Measurements from ENCODE around the gene CDH4. TPM values are rescaled to one million over a fixed set of nuclear protein-coding genes. Genes with fewer than 3 reads are reported as not detected.

Gene CDH4
- total and polyA plus RNA-seq, 2 donors from 2014 or later, result 1.1 TPM; not detected in 1

- no peak overlapping the region for H3K9ac ChIP-seq (ENCODE audit: low read length in 3 of 3)
- DNase-seq (peak in 1 of 5 donors; percentile 45), FAIRE-seq (no peak)
- H3K27ac ChIP-seq (ENCODE audit: low read depth in 2 of 2, low read length in 2 of 2), result no peak overlapping the region
- no peaks in the 10 kb centered on the region for H3K4me1 ChIP-seq (ENCODE audit: control insufficient read depth in 2 of 3, insufficient read depth in 2 of 3, low read depth in 1 of 3, low read length in 3 of 3)
- intact Hi-C loops (cut with DNase I), result no loop called here
- H3K27me3 ChIP-seq (ENCODE audit: control insufficient read depth, insufficient read depth, low read length), result no peaks in the 10 kb centered on the region
- H3K4me3 ChIP-seq (ENCODE audit: low read length in 3 of 3), result no peak overlapping the region
- no peaks in the 10 kb centered on the region for H3K36me3 ChIP-seq (ENCODE audit: control insufficient read depth in 2 of 3, insufficient read depth in 3 of 3, low read length in 3 of 3)
- TF ChIP-seq, protein P1, sequence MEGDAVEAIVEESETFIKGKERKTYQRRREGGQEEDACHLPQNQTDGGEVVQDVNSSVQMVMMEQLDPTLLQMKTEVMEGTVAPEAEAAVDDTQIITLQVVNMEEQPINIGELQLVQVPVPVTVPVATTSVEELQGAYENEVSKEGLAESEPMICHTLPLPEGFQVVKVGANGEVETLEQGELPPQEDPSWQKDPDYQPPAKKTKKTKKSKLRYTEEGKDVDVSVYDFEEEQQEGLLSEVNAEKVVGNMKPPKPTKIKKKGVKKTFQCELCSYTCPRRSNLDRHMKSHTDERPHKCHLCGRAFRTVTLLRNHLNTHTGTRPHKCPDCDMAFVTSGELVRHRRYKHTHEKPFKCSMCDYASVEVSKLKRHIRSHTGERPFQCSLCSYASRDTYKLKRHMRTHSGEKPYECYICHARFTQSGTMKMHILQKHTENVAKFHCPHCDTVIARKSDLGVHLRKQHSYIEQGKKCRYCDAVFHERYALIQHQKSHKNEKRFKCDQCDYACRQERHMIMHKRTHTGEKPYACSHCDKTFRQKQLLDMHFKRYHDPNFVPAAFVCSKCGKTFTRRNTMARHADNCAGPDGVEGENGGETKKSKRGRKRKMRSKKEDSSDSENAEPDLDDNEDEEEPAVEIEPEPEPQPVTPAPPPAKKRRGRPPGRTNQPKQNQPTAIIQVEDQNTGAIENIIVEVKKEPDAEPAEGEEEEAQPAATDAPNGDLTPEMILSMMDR (IDR thresholded peaks at IDR 0.05; ENCODE audit: borderline replicate concordance, extremely low read depth, insufficient read depth), result no peak
- H3K9me3 ChIP-seq (ENCODE audit: control insufficient read depth in 2 of 3, insufficient read depth in 1 of 3, low read length in 3 of 3), result no peaks in the 10 kb centered on the region
Observed at GRCh38 chr20:61417221-61417941, 165.3 kb downstream of the CDH4 start.

DNA sequence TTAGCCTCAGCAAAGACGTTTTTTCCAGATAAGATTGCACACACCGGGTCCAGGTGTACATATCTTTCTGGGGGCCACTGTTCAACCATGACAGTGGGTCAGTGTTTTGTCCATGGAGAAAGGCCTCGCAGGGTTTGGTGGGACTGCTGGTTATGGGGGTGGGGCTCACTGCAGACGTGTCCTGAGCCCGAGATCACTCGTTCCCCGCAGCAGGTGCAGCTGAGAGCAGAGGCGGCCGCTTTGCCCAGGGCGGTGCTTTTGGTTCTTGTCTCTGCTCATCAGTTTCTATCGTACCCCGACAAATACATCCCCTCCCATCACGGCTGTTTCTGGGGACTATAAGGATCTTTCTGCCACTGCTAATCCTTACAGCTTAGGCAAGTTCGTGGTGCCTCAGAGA is 166.9 kb downstream of the CDH4 start:
- TF ChIP-seq, protein P1 (IDR thresholded peaks at IDR 0.05; ENCODE audit: borderline replicate concordance, extremely low read depth, insufficient read depth), result no peak
- H3K27ac ChIP-seq (ENCODE audit: low read depth in 2 of 2, low read length in 2 of 2), result no peak overlapping the region
- H3K9me3 ChIP-seq (ENCODE audit: control insufficient read depth in 2 of 3, insufficient read depth in 1 of 3, low read length in 3 of 3), result peaks cover 0 to 1% (median 0%) of the 10 kb centered on the region in 3 donors
- no peak overlapping the region for H3K4me3 ChIP-seq (ENCODE audit: low read length in 3 of 3)
- H3K27me3 ChIP-seq (ENCODE audit: control insufficient read depth, insufficient read depth, low read length), result no peaks in the 10 kb centered on the region
- H3K9ac ChIP-seq (ENCODE audit: low read length in 3 of 3), result no peak overlapping the region
- H3K36me3 ChIP-seq (ENCODE audit: control insufficient read depth in 2 of 3, insufficient read depth in 3 of 3, low read length in 3 of 3), result no peaks in the 10 kb centered on the region
- FAIRE-seq, result no peak
- intact Hi-C loops (cut with DNase I), result no loop called here
- DNase-seq, result peak in 1 of 5 donors; percentile 53
- no peaks in the 10 kb centered on the region for H3K4me1 ChIP-seq (ENCODE audit: control insufficient read depth in 2 of 3, insufficient read depth in 2 of 3, low read depth in 1 of 3, low read length in 3 of 3)

DNA sequence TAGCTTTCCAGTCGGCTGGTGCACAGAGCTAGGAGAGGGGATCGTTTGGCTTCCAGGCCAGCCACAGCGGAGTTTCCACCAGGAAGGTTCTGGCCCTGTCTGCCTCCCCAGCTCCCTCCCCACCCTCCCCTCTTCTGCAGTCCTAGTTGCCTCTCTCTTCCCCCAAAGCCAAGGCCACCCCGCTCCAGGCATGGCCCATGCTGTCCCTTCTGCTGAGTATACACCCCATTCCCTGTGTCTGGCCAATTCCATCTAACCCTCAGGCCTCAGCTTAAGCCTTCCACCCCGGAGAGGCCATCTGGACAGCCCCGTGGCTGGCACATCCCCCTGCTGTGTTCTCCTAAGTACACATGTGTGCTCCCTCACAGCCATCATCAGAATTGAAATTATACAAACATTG is 167.4 kb downstream of the CDH4 start:
- no peaks in the 10 kb centered on the region for H3K4me1 ChIP-seq (ENCODE audit: control insufficient read depth in 2 of 3, insufficient read depth in 2 of 3, low read depth in 1 of 3, low read length in 3 of 3)

More for the DNA sequence above, 167.4 kb downstream of the CDH4 start:
- H3K36me3 ChIP-seq (ENCODE audit: control insufficient read depth in 2 of 3, insufficient read depth in 3 of 3, low read length in 3 of 3), result no peaks in the 10 kb centered on the region
- H3K9ac ChIP-seq (ENCODE audit: low read length in 3 of 3), result no peak overlapping the region
- H3K27me3 ChIP-seq (ENCODE audit: control insufficient read depth, insufficient read depth, low read length), result no peaks in the 10 kb centered on the region
- intact Hi-C loops (cut with DNase I), result no loop called here
- FAIRE-seq, result no peak
- H3K4me3 ChIP-seq (ENCODE audit: low read length in 3 of 3), result no peak overlapping the region
- DNase-seq, result peak in 1 of 5 donors; percentile 20
- H3K9me3 ChIP-seq (ENCODE audit: control insufficient read depth in 2 of 3, insufficient read depth in 1 of 3, low read length in 3 of 3), result peaks cover 0 to 2% (median 0%) of the 10 kb centered on the region in 3 donors
- TF ChIP-seq, protein P1 (IDR thresholded peaks at IDR 0.05; ENCODE audit: borderline replicate concordance, extremely low read depth, insufficient read depth), result no peak
- no peak overlapping the region for H3K27ac ChIP-seq (ENCODE audit: low read depth in 2 of 2, low read length in 2 of 2)

Measured in kidney (tissue), 14 donors.